ENCODE measurements around the gene ZNF549. TPM values are rescaled to one million over a fixed set of nuclear protein-coding genes. Genes with fewer than 3 reads are reported as not detected.
"Not testable (repeated sequence)": the region's sequence is repeated elsewhere in the genome, so short reads cannot be mapped to it uniquely, and the experiment has no call there.

The ZNF549 gene
- total RNA-seq, 1 experiment from 2014 or later, result 5.5 TPM

DNA sequence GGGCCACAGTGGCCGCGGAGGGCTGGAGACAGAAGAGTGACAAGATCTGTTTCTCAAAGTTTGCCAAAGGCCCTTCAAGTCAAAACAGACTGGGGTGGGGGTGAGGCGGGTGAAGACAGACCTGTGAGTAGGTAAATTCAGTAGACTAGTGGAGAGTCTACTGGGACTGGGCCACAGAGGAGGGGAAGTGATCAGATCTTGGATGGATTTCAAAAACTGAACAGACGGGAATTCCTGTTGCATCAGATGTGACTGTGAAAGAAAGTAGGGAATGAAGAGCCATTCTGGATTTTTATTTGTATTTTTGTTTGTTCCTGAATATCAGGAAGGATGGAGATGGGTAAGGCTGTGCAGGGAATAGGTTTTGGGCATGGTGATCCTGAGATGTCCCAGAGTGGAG lies 26.8 kb upstream of the ZNF549 start:
- DNase-seq; H3K4me1 ChIP-seq; H3K27ac Mint-ChIP-seq (ENCODE audit: unreplicated experiment); H3K27me3 ChIP-seq (replicated peaks; ENCODE audit: control insufficient read depth, insufficient read depth, low read length); CTCF ChIA-PET; H3K36me3 ChIP-seq (ENCODE audit: control insufficient read depth, insufficient read depth, low read length); H3K27me3 Mint-ChIP-seq (ENCODE audit: insufficient read depth, unreplicated experiment); intact Hi-C loops (cut with micrococcal nuclease; ENCODE audit: unreplicated experiment): not testable (repeated sequence)
- TSS peak; percentile 61 for BruUV-seq (replicated peaks)
- H3K9me3 ChIP-seq, result peaks cover 11% of the 10 kb centered on the region
- POLR2A ChIA-PET, result interaction anchor here (0.6 to 1.0 kb wide), 2 partner anchors 13 to 964 kb away, joined by 3 to 11 read pairs; partner anchors contain the start of gene ZNF419
- H3K9me3 Mint-ChIP-seq (ENCODE audit: unreplicated experiment), result peaks cover 31% of the 10 kb centered on the region
- peak overlapping the region; percentile 23 for H3K4me3 ChIP-seq (ENCODE audit: low read depth, low read length)
- peaks cover 14% of the 10 kb centered on the region for H3K4me1 Mint-ChIP-seq (ENCODE audit: low read depth, unreplicated experiment)
- H3K36me3 Mint-ChIP-seq (ENCODE audit: insufficient read depth, unreplicated experiment), result peaks cover 45% of the 10 kb centered on the region
- peak overlapping the region; percentile 38 for H3K4me3 Mint-ChIP-seq (ENCODE audit: unreplicated experiment)

GRCh38 chr19:57506163-57506562 lies 21.0 kb upstream of the ZNF549 start:
- TF ChIP-seq, protein P1, sequence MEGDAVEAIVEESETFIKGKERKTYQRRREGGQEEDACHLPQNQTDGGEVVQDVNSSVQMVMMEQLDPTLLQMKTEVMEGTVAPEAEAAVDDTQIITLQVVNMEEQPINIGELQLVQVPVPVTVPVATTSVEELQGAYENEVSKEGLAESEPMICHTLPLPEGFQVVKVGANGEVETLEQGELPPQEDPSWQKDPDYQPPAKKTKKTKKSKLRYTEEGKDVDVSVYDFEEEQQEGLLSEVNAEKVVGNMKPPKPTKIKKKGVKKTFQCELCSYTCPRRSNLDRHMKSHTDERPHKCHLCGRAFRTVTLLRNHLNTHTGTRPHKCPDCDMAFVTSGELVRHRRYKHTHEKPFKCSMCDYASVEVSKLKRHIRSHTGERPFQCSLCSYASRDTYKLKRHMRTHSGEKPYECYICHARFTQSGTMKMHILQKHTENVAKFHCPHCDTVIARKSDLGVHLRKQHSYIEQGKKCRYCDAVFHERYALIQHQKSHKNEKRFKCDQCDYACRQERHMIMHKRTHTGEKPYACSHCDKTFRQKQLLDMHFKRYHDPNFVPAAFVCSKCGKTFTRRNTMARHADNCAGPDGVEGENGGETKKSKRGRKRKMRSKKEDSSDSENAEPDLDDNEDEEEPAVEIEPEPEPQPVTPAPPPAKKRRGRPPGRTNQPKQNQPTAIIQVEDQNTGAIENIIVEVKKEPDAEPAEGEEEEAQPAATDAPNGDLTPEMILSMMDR (IDR thresholded peaks at IDR 0.05; ENCODE audit: insufficient read depth in 1 of 2, low read depth in 1 of 2, low read length in 1 of 2, severe bottlenecking in 1 of 2, unreplicated experiment in 1 of 2), result no peak
- Mint-ChIP-seq H3K4me1 (ENCODE audit: low read depth, unreplicated experiment) (no peaks in the 10 kb centered on the region), H3K4me3 (ENCODE audit: unreplicated experiment) (no peak overlapping the region), H3K36me3 (ENCODE audit: insufficient read depth, unreplicated experiment) (peaks cover 73% of the 10 kb centered on the region), H3K9me3 (ENCODE audit: unreplicated experiment) (peaks cover 34% of the 10 kb centered on the region), H3K27ac (ENCODE audit: unreplicated experiment) (no peak overlapping the region), H3K27me3 (ENCODE audit: insufficient read depth, unreplicated experiment) (no peaks in the 10 kb centered on the region)
- Histone ChIP-seq H3K9me3 (peaks cover 10% of the 10 kb centered on the region; the same call in 1 of the 2 replicates), H3K27me3 (replicated peaks; ENCODE audit: control insufficient read depth, insufficient read depth, low read length) (no peaks in the 10 kb centered on the region), H3K4me3 (ENCODE audit: low read depth, low read length) (no peak overlapping the region), H3K4me1 (no peaks in the 10 kb centered on the region), H3K36me3 (ENCODE audit: control insufficient read depth, insufficient read depth, low read length) (peaks cover 11% of the 10 kb centered on the region)
- DNase-seq, result no peak
- ChIA-PET CTCF (no interaction called here), POLR2A (no interaction called here)
- no TSS peak for BruUV-seq (replicated peaks)
- intact Hi-C loops (cut with micrococcal nuclease; ENCODE audit: unreplicated experiment), result no loop called here

GRCh38 chr19:57511484-57511883 lies 15.7 kb upstream of the ZNF549 start:
- CTCF ChIA-PET, result no interaction called here
- H3K4me3 ChIP-seq (ENCODE audit: low read depth, low read length), result no peak overlapping the region
- Mint-ChIP-seq H3K9me3 (ENCODE audit: unreplicated experiment) (peaks cover 52% of the 10 kb centered on the region), H3K4me1 (ENCODE audit: low read depth, unreplicated experiment) (no peaks in the 10 kb centered on the region), H3K36me3 (ENCODE audit: insufficient read depth, unreplicated experiment) (peaks cover 43% of the 10 kb centered on the region), H3K27ac (ENCODE audit: unreplicated experiment) (no peak overlapping the region), H3K4me3 (ENCODE audit: unreplicated experiment) (no peak overlapping the region), H3K27me3 (ENCODE audit: insufficient read depth, unreplicated experiment) (no peaks in the 10 kb centered on the region)
- POLR2A ChIA-PET, result no interaction called here
- no peaks in the 10 kb centered on the region for H3K27me3 ChIP-seq (replicated peaks; ENCODE audit: control insufficient read depth, insufficient read depth, low read length)
- DNase-seq, result no peak
- BruUV-seq (replicated peaks), result no TSS peak
- peaks cover 4% of the 10 kb centered on the region for H3K36me3 ChIP-seq (ENCODE audit: control insufficient read depth, insufficient read depth, low read length)
- H3K4me1 ChIP-seq, result no peaks in the 10 kb centered on the region
- intact Hi-C loops (cut with micrococcal nuclease; ENCODE audit: unreplicated experiment), result no loop called here
- H3K9me3 ChIP-seq, result peaks cover 19% of the 10 kb centered on the region
- TF ChIP-seq, protein P1 (IDR thresholded peaks at IDR 0.05; ENCODE audit: insufficient read depth in 1 of 2, low read depth in 1 of 2, low read length in 1 of 2, severe bottlenecking in 1 of 2, unreplicated experiment in 1 of 2), result no peak

DNA sequence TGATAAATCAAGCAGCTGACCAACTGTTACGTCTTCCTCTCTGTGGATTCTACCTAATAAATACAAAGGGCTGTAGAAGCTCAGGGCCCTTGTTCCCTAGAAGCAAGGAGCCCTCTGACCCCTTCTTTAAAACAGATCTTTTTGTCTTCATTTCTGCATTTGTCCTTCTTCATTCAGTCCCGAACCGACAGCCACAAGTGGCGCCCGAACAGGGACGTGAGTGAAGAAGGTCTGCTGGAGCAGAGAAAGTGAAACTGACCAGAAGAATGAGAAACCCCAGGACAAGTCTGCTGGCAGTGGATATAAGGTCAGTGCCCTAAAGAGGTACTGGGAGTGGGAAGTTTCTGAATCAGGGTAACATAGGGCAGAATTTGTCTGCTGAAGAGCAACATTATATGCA lies 14.3 kb upstream of the ZNF549 start:
- H3K4me1 ChIP-seq, result no peaks in the 10 kb centered on the region
- POLR2A ChIA-PET, result no interaction called here
- H3K4me3 ChIP-seq (ENCODE audit: low read depth, low read length), result no peak overlapping the region
- Mint-ChIP-seq H3K36me3 (ENCODE audit: insufficient read depth, unreplicated experiment) (peaks cover 30% of the 10 kb centered on the region), H3K4me1 (ENCODE audit: low read depth, unreplicated experiment) (no peaks in the 10 kb centered on the region), H3K27ac (ENCODE audit: unreplicated experiment) (no peak overlapping the region), H3K9me3 (ENCODE audit: unreplicated experiment) (peaks cover 52% of the 10 kb centered on the region), H3K27me3 (ENCODE audit: insufficient read depth, unreplicated experiment) (no peaks in the 10 kb centered on the region), H3K4me3 (ENCODE audit: unreplicated experiment) (no peak overlapping the region)
- CTCF ChIA-PET, result no interaction called here
- intact Hi-C loops (cut with micrococcal nuclease; ENCODE audit: unreplicated experiment), result no loop called here
- TF ChIP-seq, protein P1 (IDR thresholded peaks at IDR 0.05; ENCODE audit: insufficient read depth in 1 of 2, low read depth in 1 of 2, low read length in 1 of 2, severe bottlenecking in 1 of 2, unreplicated experiment in 1 of 2), result no peak
- H3K27me3 ChIP-seq (replicated peaks; ENCODE audit: control insufficient read depth, insufficient read depth, low read length), result no peaks in the 10 kb centered on the region
- no peaks in the 10 kb centered on the region for H3K36me3 ChIP-seq (ENCODE audit: control insufficient read depth, insufficient read depth, low read length)
- DNase-seq, result peak in 1 of 2 experiments; percentile 58
- BruUV-seq (replicated peaks), result no TSS peak
- peaks cover 19% of the 10 kb centered on the region for H3K9me3 ChIP-seq

Measured in Caco-2 (cell line).